Hepatocyte (in vitro differentiated cells): Measurements from ENCODE around the gene FLOT2.

Source experiments
- EZH2 ChIP-seq: fragments of 200-600 bp; sonication (generic); IDR thresholded peaks from 2 replicates; pipeline ENCODE4 v1.6.1; 2016; ENCODE audit warnings: antibody characterized with exemption, mild to moderate bottlenecking, borderline replicate concordance
- EZH2phosphoT487 ChIP-seq: fragments of 200-600 bp; sonication (generic); IDR thresholded peaks from one replicate; pipeline ENCODE4 v1.6.1; 2018; ENCODE audit warnings: antibody characterized with exemption, mild to moderate bottlenecking, low read depth, moderate library complexity; ENCODE audit not compliant: unreplicated experiment, severe bottlenecking
- TF ChIP-seq, protein P1 (sequence below): fragments of 200-600 bp; sonication (generic); IDR thresholded peaks from 2 replicates; pipeline ENCODE4 v1.5.1; 2016; ENCODE audit warnings: antibody characterized with exemption, mild to moderate bottlenecking; ENCODE audit not compliant: poor library complexity

DNA sequence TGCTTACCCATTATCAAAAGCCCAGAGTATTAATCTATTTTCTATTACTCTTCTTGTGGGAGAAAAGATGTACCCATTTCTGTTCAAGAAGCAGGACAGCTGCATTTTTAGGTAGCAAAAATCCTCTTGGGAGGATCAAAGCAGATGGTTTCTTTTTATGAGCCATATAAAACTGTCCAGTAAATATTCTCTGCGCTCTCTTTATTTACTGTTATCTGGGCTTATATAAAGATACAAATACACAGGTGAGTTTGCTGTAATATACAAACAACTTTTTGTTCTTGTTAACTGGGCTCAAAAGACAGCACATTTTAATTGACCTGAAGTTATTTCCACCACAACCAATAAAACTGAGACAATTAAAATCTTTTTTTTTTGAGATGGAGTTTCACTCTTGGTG, 43.7 kb upstream of the FLOT2 start:
- TF ChIP-seq EZH2phosphoT487: no peak
- TF ChIP-seq, protein P1, sequence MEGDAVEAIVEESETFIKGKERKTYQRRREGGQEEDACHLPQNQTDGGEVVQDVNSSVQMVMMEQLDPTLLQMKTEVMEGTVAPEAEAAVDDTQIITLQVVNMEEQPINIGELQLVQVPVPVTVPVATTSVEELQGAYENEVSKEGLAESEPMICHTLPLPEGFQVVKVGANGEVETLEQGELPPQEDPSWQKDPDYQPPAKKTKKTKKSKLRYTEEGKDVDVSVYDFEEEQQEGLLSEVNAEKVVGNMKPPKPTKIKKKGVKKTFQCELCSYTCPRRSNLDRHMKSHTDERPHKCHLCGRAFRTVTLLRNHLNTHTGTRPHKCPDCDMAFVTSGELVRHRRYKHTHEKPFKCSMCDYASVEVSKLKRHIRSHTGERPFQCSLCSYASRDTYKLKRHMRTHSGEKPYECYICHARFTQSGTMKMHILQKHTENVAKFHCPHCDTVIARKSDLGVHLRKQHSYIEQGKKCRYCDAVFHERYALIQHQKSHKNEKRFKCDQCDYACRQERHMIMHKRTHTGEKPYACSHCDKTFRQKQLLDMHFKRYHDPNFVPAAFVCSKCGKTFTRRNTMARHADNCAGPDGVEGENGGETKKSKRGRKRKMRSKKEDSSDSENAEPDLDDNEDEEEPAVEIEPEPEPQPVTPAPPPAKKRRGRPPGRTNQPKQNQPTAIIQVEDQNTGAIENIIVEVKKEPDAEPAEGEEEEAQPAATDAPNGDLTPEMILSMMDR: no peak
- no peak for TF ChIP-seq EZH2
